GM21390 (cell line): Measurements from ENCODE around the gene SUPT3H.

Source experiments
- ATAC-seq: cut with Tn5 transposase; IDR thresholded peaks from one replicate; pipeline ENCODE4 v1.9.1; 2021; ENCODE audit not compliant: unreplicated experiment

Gene SUPT3H

GRCh38 chr6:44806656-44807055 is 571.1 kb downstream of the SUPT3H start:
- ATAC-seq, result no peak

DNA sequence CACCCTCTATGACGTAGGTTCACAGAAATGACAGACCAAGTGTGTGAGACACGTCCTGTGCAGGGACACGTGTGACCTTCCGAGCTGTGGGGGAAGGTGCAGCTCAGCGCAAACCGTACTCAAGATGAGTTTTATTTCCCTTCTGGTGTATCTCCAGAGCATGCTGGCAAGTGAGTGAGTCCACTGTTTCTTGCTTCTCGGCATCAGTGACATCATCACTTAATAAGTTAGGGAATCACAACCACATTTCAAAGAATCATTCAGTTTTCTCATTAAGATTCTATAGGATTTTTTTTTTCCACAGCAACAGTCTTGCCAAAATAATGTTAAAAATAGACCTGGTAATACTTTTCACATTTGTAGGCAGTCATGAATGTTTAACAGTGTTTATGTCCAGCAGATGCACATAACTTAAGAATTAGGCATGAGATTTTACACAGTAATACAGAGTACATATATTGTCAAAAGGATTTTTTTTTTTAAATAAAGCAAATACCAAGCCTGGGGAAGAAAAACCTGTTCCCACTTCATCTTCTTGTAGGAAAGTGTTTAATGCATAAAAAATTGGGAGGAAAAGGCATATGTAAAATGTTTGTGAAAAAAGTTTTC is 572.4 kb downstream of the SUPT3H start:
- no peak for ATAC-seq

GRCh38 chr6:44804546-44805159 is 573.1 kb downstream of the SUPT3H start:
- ATAC-seq, result no peak

GRCh38 chr6:44804016-44804415 is 573.7 kb downstream of the SUPT3H start:
- no peak for ATAC-seq

GRCh38 chr6:44800784-44801592 is 576.7 kb downstream of the SUPT3H start:
- no peak for ATAC-seq

DNA sequence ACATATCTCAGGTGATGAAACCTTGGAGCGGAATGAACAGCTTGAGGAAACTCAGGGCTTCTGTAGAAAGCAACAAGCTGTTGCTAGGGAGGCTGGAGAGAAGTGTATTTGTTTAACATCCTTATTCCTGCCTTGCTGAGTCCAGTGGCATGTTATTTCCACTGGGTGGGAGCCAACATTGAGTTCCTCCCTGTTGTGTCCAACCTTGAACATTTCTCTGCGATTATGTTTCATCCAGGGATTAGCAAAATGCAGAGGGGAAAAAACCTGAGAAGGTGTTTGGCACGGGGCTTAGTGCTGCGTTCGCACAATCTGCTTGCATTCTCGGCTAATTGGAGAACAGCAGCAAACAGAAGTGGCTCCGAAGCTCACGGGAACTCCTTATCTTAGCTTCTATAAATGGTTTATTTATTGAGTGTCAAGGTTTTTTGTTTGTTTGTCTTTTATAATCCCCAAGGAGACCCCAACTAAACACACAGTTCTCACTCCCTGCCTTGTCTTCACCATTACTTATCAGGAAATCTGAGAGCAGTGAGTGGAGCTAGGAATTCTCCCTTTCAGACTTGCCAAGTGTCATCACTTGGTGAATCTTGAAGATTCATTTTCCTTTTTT is 577.5 kb downstream of the SUPT3H start:
- ATAC-seq, result no peak

- ATAC-seq, result no peak
These were observed 580.0 kb downstream of the SUPT3H start for GRCh38 chr6:44797746-44798145.

DNA sequence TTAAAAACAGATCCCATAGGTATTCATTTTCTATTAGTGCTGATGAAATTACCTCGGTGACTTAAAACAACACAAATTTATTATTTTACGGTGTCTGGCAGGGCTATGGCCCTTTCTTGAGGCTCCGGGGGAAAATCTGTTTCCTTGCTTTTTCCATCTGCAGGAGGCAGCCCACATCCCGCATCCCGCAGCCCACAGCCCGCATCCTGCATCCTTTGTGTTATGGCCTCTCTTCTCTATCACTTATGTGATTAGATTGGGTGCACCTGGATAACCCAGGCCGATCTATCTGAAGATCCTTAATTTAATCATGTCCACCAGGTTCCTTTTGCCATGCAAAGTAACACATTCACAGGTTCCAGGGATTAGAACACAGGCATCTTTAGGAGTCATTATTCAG is 582.4 kb downstream of the SUPT3H start:
- no peak for ATAC-seq

GRCh38 chr6:44789806-44790205 is 587.9 kb downstream of the SUPT3H start:
- ATAC-seq, result no peak

DNA sequence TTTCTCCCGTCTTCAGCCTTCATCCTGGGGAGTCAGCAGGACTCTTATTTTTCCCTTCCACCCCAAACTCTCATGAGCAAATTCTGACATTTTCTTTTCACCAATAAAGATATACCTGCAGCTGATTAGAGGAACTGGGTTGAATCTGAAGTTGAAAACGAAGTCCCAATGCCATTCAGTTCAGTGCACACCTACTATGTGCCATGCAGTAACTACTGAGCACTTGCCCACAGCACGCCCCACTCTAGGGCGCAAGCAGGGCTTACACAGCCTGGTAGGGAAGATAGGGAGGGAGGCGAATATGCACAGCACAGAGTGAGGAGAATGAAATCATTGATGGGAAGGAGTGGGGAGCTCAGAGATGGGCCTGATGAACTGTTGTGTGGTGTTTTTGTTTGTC is 588.7 kb downstream of the SUPT3H start:
- no peak for ATAC-seq

DNA sequence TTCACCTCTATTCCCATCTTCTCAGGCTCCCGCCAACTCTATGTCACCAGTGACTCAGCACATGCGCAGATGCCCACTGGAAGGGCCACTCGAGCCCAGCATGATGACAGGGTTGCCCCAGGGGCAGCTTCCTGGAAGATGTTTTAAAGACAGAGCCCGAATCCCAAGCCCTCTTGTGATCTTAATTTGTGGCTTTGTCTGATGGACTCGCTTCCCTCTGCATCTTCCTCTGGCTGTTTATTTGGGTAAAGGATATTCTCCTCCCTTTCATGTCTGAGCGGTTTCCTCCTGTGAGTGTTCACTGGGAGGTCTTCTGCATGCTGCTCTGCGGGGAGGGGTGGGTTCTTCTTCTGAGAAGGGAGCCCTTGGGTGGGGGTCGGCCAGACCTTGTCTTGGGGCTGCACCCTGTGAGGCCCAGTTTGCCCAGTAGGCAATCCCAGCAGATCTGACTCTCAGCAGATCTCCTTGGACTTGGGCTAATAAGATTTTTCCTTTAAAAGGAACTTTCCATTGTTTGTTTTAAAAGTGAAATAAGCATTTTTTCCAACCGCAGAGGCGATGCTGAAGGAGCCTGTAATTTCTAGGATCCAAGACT is 589.2 kb downstream of the SUPT3H start:
- ATAC-seq, result no peak

DNA sequence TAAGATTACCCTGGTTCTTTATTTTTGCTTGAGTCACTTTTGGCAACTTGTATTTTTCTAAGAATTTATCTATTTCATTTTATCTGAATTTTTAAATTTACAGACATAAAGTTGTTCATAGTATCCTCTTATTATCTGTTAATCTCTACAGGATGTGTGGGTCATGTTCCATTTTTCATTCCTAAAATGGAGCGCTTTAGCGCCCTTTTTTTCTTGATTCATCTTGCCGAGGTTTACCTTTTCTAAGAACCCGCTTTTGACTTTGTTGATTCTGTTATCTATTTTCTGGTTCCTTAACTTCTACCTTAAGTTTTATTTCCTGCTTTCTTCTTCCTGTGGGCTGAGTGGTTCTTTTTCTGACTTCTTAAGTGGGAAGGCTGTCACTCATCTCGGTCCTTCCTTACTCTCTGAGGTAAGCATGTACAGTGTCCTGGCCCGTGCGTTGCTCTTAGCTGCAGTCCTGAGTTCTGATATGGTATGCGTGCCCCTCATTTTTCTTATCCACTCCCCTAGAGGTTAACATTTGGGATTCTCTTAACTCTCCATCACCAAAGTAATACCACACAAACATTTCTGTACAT is 590.4 kb downstream of the SUPT3H start:
- no peak for ATAC-seq

DNA sequence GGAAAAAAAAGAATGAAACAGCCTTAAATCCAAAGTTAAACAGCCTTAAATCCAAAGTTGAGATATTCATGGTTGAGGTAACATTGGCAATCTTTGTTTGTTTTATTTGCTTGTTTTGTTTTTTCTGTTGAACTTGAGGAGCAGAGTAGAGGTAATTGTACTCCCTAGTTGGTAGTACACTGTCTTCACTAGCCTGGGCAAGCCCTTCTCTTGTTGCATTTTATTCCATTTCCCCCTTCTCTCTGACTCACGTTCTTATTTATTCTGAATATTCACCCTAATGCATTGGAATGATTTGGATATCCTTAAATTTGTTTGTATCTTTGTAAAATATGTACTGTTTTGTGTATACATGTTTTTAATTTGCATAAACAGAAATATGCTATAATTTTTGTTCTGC is 592.6 kb downstream of the SUPT3H start:
- ATAC-seq, result no peak

GRCh38 chr6:44784195-44784594 is 593.5 kb downstream of the SUPT3H start:
- ATAC-seq, result no peak

- ATAC-seq, result no peak
These were observed 594.8 kb downstream of the SUPT3H start for GRCh38 chr6:44782892-44783291.

DNA sequence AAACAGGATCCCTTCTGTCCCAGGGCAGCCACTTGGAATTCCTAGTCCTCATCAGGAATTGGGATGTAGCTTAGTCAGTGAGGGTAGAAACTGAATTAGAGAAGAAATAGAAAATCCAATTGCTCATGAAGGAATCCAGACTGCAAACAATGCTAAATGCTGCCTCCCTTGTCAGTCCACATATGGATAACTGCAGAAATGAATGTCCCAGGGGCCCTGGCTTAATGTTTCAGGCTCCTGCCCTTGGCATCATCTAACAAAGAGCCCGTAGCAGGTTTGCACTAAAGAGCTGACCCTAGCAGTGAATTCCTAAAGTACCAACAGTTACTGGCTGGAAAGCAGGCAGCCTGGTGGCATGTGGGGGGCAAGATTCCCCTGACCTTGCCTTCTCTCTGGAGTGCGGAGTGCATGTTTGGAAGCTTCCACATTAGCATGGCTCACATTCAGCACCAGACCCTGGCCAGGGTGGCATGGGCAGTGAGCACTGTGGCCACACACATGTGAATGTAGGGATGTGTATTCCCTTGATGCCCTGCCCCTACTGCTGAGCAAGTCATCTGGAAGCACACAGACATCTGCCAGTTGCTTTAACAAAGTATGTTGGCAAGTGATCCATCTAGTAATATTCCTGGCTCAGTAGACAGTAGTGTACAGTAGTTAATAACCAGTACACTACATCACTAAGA is 595.7 kb downstream of the SUPT3H start:
- no peak for ATAC-seq

GRCh38 chr6:44780161-44780560 is 597.6 kb downstream of the SUPT3H start:
- ATAC-seq, result no peak

DNA sequence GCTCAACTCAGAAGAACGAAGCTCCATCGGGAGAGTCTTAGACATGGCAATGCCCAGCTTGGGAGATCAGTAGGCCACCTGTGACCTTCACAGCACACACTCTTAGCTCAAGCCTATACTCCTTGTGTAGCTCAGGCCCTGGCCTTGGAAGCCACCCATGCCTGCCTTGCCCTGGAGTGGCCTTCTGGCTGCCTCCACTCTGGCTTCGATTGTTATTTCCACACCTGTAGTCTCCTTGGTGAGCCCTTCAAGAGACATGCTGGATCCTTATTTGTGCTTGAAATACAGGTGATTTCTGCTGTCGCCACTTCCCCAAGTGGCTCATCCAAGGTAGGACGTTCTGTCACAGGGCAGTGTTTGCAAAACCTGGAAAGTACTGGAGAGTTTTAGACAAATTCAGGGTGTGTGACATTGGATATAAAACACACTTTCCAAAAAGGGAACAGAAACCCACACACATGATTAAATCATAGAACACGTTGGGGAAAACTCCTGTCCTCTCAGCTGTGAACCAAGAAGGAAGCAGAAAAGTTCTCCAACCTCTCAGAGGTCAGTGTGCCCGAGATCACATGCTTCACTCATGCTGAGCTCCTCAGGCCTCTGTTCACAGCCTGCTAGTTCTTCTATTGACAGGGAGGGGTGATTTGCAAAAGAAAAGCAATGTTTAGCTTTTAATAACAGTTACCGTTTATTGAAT is 598.5 kb downstream of the SUPT3H start:
- ATAC-seq, result peak; percentile 55
